HG02678 (cell line): ENCODE measurements around the gene SLC7A9.
"Not testable (repeated sequence)": the region's sequence is repeated elsewhere in the genome, so short reads cannot be mapped to it uniquely, and the experiment has no call there.

Experiments
- ATAC-seq: cut with Tn5 transposase; IDR thresholded peaks from one replicate; pipeline ENCODE4 v1.9.1; 2021; ENCODE audit warnings: mild to moderate bottlenecking, moderate library complexity; ENCODE audit not compliant: unreplicated experiment

The SLC7A9 gene

DNA sequence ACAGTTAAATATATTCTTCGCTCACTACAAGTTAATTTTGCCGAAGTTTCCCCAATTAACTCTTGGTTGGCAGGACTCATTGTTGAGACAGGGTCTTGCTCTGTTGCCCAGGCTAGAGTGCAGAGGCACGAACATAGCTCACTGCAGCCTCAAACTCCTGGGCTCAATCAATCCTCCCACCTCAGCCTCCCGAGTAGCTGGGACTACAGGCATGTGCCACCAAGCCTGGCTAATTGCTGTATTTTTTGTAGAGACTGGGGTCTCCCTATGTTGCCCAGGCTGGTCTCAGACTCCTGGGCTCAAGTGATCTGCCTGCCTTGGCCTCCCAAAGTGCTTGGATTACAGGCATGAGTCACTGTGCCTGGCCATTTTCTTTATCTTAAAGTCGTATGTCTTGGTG lies 15.7 kb upstream of the SLC7A9 start:
- not testable (repeated sequence) for ATAC-seq

DNA sequence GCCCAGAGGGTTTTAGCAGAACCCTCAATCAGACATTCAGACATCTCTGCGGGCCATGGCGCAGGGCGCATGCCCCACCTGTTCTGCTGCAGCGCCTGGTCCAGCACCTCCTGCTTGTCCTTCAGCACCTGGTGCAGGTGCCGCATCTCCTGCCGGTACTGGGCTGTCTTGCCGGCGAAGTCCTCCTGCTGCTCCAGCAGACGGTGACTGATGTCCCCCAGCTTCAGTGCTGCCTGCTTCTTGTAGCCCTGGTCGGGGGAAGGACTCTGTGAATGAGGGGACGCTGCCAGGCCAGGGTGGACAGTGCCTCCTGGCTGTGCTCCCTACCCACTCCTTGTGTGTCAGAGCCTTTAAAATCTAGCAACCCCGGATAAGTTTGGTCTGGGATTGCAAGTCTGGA lies 12.2 kb upstream of the SLC7A9 start:
- no peak for ATAC-seq

DNA sequence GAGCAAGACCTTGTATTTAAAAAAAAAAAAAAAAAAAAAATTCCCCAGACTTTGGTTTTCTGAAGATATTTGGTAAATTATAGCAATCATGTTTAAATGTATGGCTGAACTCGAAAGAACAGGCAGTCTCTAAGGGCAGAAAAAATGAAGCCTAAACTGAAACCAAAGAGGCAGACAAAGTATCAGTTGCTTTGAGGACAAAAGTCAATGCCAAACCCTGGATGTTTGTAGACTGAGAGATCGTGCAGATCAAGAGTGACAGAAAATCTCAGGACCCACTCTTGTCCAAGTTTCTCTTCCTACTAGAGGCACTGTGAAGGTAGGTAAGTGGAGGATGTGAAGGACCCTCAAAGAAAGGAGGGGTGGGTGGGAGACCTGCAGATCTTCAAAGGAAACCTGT lies 11.1 kb upstream of the SLC7A9 start:
- ATAC-seq, result no peak

DNA sequence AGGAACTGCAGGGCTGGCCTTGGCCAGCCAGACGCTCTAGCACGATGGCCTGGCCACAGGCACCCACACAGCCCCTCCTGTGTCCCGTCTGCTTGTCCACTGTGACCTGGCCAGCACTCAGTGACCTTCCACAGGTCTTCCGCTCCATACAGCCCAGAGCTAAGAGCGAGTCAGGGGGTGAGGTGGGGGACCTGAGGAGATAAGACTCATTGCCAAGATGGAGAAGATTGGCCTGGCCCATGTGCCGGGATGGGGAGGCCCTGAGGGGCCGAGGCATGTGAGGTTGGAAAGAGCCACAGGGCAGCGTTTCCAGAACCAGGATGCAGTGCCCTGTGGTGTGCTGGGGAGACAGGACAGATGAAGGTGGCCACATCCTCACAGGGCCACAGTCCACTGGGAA lies 10.2 kb upstream of the SLC7A9 start:
- ATAC-seq, result no peak

DNA sequence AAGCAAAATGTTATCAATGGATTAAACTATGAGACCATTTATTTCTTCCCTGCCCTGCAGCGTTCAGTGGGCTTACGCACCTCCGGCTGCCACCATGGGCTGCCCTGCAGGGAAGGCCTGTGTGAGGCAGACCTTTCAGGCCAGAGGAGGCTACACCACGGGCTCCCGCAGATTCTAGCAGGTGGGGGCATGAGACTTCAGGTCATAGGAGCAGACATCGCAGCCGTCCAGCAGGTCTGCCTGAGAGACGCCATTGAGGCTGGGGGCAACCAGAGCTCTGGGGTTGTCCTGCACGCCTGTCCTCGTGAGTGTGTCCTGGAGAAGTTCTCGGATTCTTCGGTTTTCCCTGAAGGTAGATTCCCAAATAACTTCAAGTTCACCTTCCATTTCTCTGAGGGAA lies 9.4 kb upstream of the SLC7A9 start:
- ATAC-seq, result no peak

DNA sequence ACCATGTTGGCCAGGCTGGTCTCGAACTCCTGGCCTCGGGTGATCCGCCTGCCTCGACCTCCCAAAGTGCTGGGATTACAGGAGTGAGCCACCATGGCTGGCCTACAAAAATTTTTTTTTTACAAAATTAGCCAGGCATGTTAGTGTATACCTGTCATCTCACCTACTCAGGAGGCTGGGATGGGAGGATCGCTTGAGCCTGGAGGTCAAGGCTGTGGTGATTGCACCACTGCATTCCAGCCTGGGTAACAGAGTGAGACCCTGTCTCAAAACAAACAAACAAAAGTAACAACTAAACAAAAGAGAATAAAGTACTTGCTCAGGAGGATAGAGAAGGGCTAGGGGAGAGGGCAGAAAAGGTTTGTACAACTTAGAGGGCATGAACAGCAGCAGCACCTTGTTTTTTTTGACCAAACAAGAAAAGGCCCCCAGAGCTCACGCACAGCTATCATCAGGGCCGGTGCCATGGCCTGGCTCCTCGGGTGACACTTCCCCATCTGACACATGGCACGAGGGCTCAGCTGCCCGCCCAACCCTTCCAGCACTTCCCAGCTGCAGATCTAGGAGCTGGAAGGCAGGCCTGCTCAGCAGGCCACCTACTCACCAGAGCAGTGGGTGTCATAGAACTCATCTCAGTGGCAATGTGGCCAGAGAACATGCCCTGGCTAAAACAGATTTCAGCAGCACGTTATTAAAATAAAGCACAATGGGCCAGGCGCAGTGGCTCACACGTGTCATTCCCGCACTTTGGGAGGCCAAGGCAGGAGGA lies 8.6 kb upstream of the SLC7A9 start:
- ATAC-seq, result no peak

DNA sequence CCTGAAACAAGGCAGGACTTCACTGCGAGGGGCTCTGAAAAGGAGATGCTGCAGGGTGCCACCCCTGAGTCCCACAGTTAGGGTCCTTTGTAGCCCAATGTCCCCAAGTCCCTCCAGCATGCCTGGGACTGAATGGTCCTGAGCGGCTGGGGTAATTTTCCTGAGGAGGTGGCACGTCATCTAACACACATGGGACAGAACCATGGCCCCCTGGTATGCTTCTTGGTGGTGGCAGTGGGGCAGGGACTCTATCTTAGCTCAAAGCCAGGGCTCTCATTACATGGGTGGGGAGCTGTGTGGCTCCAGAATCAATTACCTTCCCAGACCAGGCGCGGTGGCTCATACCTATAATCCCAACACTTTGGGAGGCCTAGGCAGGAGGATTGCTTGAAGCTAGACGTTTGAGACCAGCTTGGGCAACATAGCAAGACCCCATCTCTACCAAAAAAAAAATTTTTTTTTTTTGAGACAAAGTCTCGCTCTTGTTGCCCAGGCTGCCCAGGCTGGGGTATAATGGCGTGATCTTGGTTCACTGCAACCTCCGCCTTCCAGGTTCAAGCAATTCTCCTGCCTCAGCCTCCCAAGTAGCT lies 7.9 kb upstream of the SLC7A9 start:
- no peak for ATAC-seq

DNA sequence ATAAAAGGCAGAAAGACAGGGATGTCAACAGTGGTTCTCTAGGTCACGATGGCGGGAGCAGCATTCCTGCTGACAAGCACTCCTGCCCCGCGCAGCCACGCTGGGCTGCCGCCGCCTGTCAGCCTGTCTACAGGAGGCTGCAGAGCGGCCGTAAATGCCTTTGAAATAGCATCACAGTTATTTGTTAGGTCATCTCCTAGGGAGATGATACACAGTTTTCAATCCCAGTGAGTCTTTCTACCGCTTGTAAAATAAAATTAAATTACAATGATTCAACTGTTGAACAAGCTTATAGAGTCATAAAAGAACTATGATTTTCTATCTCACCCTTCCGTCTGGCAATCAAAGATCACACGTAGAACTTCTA lies 7.3 kb upstream of the SLC7A9 start:
- no peak for ATAC-seq

DNA sequence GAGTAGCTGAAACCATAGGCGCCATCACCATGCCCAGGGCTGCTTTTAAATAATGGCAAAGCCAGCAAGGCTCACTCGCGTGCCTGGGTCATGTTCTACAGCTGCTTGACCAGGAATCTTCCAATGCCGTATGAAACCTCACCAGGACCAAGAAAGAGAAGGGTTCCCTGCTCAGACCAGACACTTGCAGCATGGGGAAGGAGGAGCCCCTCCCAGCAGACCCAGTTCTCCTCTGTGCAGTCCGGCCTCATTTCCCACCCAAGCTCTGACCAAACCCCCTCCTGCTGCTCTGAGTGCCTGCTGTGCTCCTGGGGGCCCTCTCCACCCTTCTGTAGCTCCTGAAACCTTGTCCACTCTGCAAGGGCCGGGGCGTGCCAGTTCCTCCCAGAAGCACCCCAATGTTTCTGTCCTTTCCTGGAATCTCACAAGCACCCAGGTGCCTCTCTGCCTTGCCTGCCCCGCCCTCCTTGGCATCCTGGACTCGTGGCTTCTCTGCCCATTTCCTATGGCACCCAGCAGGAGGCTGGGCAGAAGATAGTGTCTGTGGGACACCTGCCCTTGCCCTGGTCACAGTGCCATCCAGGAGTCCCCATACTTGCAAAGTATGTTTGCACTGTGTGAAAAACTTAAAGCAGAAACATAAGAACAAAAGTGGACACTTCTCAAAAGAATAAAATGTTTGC lies 6.8 kb upstream of the SLC7A9 start:
- no peak for ATAC-seq

DNA sequence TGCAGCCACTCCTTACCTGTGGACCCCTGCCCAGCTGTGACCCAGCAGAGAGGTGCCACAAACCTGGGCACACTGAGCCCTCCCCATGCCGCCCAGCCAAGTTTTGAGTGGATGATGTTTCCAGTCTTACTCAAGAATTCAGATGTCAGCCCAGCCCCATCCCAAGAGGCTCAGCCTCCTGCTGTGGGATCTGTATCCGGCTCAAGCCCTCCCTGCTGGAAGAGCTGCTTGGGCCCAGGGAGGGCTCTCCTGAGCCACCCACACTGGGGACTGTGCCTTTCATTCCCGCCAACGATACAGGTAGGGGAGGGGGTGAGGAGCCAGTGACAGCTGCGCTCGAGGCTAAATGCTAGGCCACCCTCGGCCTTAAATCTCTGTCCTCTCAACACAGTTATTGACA lies 5.9 kb upstream of the SLC7A9 start:
- ATAC-seq, result no peak

DNA sequence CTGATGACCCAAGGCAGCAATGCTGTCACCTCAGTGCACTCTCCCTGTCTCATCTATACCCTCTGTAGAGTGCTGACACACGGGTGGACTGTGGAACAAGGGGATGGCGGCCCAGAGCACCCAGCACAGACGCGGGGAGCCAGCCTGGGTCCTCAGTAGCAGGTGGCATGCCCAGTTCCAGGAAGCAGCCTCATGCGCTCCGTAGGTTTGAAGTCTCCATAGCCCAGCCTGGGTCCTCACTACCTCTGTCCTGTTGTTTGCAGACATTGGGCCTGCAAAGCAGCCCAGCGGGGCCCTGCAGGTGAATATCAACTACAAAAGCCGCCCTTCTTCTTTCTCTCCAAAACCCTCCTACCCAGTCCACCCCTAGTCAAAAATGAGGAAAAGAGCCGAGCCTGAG lies 5.0 kb upstream of the SLC7A9 start:
- ATAC-seq, result no peak

DNA sequence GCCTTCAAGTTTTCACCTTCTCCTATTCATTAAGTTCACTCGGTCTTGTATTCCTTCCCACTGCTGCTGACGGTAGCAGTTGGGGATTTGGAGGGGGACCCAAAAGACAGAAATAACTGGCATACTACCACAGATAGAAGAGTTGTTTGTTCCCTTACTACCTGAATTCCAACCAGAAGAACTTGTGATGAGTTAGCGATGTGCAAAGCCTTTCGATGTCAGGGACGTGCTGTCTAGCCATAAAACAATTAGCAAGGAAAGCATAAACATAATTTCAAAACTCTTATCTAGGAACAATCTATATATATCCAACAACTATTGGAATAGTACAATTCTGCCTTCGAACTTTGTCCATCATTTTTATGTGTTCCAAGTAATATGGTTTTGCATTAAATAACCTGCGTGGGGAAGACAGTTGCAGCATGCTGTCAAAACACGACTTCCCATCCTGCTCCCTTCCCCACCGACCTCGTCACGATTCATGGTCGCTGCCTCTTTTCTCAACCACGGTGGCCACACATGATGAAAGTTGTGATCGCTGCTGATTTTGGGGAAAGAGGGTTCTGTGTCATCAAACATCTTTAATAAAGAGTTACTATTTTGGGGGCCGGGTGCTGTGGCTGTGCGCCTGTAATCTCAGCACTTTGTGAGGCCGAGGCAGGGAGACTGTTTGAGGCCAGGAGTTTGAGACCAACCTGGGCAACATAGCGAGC lies 3.8 kb upstream of the SLC7A9 start:
- no peak for ATAC-seq

DNA sequence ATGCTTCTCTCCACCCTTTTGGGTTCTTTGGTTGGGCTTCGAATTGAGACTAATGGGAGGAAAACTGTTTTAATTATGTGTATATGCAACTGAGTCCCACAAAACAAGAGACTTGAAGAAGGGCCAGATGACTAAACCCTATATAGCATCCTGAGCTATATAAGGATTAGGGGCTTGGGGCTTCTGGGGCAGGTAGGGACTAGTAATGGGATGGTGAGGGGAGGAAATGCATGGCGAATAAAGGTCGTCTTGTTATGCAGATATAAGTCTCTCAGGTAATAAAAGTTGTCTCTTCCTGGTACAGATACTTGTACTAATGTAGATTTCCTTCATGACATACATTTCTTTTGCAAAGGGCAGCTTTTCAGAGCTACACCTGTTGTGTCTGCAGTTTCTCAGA lies 2.8 kb upstream of the SLC7A9 start:
- ATAC-seq, result no peak

DNA sequence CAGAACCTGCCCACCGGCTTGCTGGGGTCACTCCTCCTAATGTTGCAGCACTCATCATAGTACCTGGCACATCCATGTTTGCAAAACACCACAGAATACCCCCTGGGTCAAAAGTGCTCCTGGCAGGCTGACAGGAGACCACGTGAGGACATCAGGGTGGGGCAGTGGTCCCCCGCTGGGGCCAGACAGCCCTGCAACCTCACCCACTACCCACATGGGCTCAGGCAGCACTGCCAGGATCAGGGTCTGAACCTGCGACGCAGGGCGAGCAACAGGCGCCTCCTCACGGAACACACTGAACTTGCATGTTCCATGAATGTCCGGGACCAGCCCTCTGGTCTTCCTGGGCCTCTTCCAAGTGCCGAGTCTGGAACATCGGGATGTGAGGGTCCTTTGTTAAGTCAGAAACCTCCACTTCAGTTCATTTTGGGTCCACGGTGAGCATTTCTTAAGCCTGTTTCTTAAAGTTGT lies 1.4 kb upstream of the SLC7A9 start:
- ATAC-seq, result no peak

DNA sequence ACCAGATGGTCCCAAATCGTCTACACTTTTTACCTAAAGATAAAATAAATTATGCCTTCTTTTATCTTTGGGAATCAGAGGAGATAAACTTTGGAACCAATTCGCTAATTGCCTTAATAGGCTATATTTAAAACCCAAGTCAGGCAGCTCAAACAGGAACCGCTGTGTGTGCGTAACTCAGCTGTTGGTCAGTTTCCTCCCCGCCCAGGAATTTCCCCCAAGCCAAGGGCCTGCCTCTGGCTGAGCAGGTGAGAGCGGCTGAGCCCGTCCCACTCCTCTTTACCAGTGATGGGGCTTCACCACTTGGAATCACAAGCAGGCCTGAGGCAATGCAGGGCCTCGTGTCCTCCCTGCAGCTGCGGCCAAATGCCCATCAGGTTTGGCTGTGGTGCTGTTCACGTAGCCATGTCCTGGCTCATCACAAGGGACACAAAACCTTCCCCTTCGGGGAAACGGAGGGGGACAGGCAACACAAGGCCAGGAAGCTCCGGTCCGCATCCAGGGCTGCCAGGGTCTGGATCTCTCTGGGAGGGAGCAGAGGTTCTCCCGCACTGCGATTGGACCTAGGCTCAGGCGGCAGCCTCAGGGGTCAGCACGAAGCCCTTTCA lies 503 bp upstream of the SLC7A9 start:
- no peak for ATAC-seq

DNA sequence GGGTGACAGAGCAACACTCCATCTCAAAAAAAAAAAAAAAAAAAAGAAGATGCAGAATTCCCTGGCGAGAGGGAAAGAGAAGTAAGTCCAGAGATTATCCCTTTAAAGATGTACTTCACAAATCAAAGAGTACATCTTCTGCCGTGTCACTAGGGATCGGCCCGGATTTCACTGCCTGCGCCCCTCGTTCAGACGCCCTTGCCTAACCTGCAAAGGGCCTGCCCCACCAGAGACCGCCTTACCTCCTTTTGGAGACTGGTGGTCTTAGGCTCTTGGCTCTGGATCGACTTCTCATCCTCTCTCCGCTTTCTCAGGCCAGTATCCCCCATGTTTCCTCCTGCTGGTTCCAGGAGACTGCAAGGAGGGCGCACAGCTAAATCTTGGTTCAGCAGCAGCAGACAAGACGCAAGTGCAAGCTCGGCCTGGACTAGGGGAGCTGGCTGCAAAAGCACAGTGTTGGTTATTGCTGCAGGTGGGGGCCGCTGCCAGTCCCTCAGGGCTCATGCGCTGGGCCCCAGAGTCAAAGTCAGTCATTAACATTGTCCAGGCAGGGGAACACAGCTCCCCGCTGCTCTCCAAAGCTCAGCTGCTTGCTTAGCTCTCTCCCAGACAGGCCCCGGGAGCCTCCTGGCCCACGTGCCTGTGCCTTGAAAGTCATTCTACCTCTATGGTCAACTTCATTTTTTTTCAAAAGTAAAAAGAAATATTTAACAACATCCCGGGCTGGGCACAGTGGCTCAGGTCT lies 1.2 kb downstream of the SLC7A9 start:
- no peak for ATAC-seq

DNA sequence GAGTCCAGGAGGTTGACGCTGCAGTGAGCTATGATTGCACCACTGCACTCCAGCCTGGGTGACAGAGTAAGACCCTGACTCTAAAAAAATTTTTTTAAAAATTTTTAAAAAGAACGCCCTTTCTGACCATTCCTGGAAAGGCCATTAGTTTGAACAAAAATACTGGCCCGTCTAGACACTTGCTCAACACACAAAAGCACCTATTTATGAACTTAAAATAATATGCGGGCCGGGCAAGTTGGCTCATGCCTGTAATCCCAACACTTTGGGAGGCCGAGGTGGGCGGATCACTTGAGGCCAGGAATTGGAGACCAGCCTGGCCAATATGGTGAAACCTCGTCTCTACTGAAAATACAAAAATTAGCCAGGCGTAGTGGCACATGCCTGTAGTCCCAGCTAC lies 2.1 kb downstream of the SLC7A9 start:
- not testable (repeated sequence) for ATAC-seq

DNA sequence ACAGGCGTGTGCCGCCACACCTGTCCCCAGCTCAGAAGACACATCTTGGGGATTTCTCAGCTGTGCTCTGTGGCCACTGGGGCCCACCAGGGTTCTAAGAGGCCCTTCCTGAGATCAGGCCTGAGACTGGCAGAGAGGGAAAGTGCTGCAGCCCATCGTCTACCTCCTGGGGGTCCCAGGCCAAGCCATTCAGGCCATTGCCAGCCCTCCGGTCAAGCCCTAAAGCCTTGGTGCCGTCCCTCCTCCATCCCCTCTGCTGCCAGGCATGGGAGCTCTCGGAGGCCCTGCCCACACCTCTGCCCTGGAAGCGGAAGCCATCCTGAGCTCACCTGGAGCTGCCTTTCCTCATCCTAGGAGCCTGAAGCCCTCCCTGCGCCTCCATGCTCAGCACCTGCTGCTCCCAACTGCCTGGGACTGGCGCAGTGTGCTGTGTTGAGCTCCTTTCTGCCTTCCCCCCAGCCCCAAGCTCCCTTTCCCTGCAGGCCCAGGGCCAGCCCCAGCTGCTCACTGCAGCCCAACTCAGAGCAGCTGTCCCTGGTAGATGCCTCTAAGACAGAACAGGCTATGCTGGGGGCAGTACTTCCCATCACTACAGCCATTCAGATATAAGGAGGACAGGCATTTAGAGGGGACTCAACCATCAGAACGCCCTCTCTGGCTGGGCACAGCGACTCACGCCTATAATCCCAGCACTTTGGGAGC lies 2.9 kb downstream of the SLC7A9 start:
- no peak for ATAC-seq

DNA sequence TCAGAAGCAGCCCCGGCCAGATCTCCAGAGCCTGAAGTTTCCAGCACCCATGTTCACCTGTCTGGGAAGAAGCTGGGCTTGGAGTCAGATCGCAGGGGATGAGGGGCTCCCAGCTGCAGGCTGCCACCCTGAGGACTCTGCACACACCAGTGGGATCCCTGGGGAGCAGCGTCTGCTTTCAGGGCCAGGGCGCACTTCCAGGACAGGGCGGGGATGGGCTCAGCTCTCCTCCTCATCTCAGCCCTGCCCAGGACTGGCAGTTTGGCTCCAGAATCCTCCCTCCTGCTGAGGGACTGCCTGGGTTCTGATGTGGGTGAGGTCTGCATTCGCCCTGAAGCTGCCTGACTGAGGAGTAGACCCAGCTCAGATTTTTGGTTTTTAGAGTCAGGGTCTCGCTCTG lies 3.5 kb downstream of the SLC7A9 start:
- no peak for ATAC-seq

DNA sequence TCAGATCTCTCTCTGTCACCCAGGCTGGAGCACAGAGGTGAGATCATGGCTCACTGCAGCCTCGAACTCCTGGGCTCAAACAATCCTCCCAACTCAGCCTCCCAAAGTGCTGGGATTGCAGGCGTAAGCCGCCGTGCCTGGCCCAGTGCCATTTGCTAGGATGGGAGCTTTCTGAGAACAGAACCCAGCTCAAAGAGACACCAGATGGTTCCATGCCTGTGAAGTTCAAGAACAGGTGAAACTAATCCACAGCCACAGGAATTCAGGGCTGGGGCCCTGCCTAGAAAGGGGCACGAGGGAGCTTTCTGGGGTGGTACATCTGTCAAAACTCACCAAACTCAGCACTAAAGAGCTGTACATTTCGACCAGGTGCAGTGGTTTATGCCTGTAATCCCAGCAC lies 4.2 kb downstream of the SLC7A9 start:
- ATAC-seq, result no peak
